IPS DF 6.9 (cell line): ENCODE data around the gene PTPN1.
"Not testable (repeated sequence)": the region's sequence is repeated elsewhere in the genome, so short reads cannot be mapped to it uniquely, and the experiment has no call there.

ENCODE experiments used
- DNase-seq: peaks from one replicate; pipeline ENCODE4 v3.0.0-alpha.2; 2013; ENCODE audit warnings: low read depth, low spot score
- H3K27ac ChIP-seq: one replicate; pipeline ENCODE4 v1.5.1; 2013; ENCODE audit warnings: low read length, control low read depth
- H3K27me3 ChIP-seq: 2 replicates; pipeline ENCODE4 v1.6.1; 2013; ENCODE audit warnings: mild to moderate bottlenecking, low read length; ENCODE audit not compliant: control insufficient read depth, insufficient read depth
- H3K36me3 ChIP-seq: 2 replicates; pipeline ENCODE4 v1.6.1; 2013; ENCODE audit warnings: low read length; ENCODE audit not compliant: control insufficient read depth, insufficient read depth
- H3K4me1 ChIP-seq: 2 replicates; pipeline ENCODE4 v1.6.1; 2013; ENCODE audit warnings: low read length; ENCODE audit not compliant: control insufficient read depth, insufficient read depth
- H3K4me3 ChIP-seq: 2 replicates; pipeline ENCODE4 v1.5.1; 2013; ENCODE audit warnings: mild to moderate bottlenecking, low read length
- H3K9me3 ChIP-seq: 2 replicates; pipeline ENCODE4 v1.6.1; 2013; ENCODE audit warnings: low read length, inconsistent platforms; ENCODE audit not compliant: control insufficient read depth, insufficient read depth
- WGBS: extraction: QIAGEN DNeasy Blood & Tissue Kit; methylation state at CpG from one replicate; pipeline ENCODE4 v1.1.7; 2013; ENCODE audit warnings: mixed read lengths, missing lambda C conversion rate; ENCODE audit not compliant: insufficient read length, insufficient coverage; 5-methylcytosine and 5-hydroxymethylcytosine counted together

Gene PTPN1

DNA sequence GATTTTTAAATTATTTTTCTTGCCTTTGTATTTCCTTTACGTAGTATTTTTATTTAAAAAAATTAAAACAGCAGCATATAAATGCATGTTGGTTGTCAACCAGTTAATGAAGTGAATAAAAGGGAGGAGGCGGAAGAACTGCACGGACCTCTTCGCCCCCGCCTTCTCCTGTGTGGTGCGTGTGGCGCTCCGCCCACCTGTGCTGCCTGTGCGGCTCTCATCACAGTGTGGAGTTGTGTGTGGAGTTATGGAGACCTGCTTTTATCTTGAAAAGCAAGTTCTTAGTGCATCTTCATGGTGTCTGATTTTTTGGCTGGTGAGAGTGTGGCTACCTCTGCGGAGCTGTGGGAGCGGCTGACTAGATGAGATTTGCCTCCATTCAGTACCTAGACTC lies 58.4 kb downstream of the PTPN1 start:
- H3K27me3 ChIP-seq: no peaks in the 10 kb centered on the region
- no peak for DNase-seq
- 0 out of 2 replicates have a peak, but pooled peaks cover 2% of the 10 kb centered on the region for H3K36me3 ChIP-seq
- no peak overlapping the region for H3K4me3 ChIP-seq
- H3K4me1 ChIP-seq: no peaks in the 10 kb centered on the region
- H3K27ac ChIP-seq: no peak overlapping the region
- H3K9me3 ChIP-seq: no peaks in the 10 kb centered on the region
- no CpG with 5 or more reads among the region's 11 CpGs for WGBS

- H3K36me3 ChIP-seq, H3K4me3 ChIP-seq, H3K27ac ChIP-seq, H3K4me1 ChIP-seq, H3K27me3 ChIP-seq, DNase-seq, H3K9me3 ChIP-seq: not testable (repeated sequence)
- no CpG with 5 or more reads among the region's 7 CpGs for WGBS
Measured at GRCh38 chr20:50569487-50569863, 59.3 kb downstream of the PTPN1 start.

GRCh38 chr20:50569864-50570836 lies 60.0 kb downstream of the PTPN1 start:
- H3K9me3 ChIP-seq: no peaks in the 10 kb centered on the region
- H3K4me3 ChIP-seq: no peak overlapping the region
- WGBS: no CpG with 5 or more reads among the region's 14 CpGs
- no peak for DNase-seq
- H3K4me1 ChIP-seq: no peaks in the 10 kb centered on the region
- H3K27me3 ChIP-seq: no peaks in the 10 kb centered on the region
- H3K27ac ChIP-seq: no peak overlapping the region
- H3K36me3 ChIP-seq: 0 out of 2 replicates have a peak, but pooled peaks cover 3% of the 10 kb centered on the region

GRCh38 chr20:50571466-50571865 lies 61.3 kb downstream of the PTPN1 start:
- Histone ChIP-seq H3K9me3 (no peaks in the 10 kb centered on the region), H3K4me1 (no peaks in the 10 kb centered on the region), H3K36me3 (0 out of 2 replicates have a peak, but pooled peaks cover 5% of the 10 kb centered on the region), H3K4me3 (no peak overlapping the region), H3K27me3 (no peaks in the 10 kb centered on the region), H3K27ac (no peak overlapping the region)
- no peak for DNase-seq
- WGBS: no CpG with 5 or more reads among the region's 2 CpGs

- H3K27me3 ChIP-seq: no peaks in the 10 kb centered on the region
- H3K36me3 ChIP-seq: 0 out of 2 replicates have a peak, but pooled peaks cover 8% of the 10 kb centered on the region
- no peak for DNase-seq
- H3K9me3 ChIP-seq: no peaks in the 10 kb centered on the region
- H3K4me3 ChIP-seq: no peak overlapping the region
- no peaks in the 10 kb centered on the region for H3K4me1 ChIP-seq
- H3K27ac ChIP-seq: no peak overlapping the region
- no CpG with 5 or more reads among the region's 6 CpGs for WGBS
Measured at GRCh38 chr20:50572938-50573777, 63.0 kb downstream of the PTPN1 start.

DNA sequence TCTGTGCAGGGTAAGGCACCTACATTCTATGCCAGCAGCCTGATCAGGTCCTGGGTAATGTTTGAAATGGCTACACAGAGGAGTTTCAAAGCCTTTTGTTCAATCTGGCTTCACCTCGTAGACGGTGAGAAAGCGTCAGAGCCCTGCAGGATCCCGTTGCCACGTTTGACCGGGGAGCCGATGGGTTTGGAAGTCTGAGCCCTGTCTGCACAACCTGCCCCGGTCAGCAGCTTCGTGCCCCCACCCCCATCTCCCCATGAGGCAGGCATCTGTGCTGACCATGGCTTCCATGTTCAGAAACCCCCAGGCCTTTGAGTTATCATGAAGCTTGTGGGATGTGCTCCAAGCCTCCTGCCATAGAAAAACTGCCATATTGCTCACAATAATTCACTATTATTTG lies 63.9 kb downstream of the PTPN1 start:
- no peak for DNase-seq
- Histone ChIP-seq H3K4me1 (no peaks in the 10 kb centered on the region), H3K27me3 (no peaks in the 10 kb centered on the region), H3K9me3 (no peaks in the 10 kb centered on the region), H3K36me3 (0 out of 2 replicates have a peak, but pooled peaks cover 14% of the 10 kb centered on the region), H3K4me3 (no peak overlapping the region), H3K27ac (no peak overlapping the region)
- no CpG with 5 or more reads among the region's 9 CpGs for WGBS

GRCh38 chr20:50574586-50574985 lies 64.4 kb downstream of the PTPN1 start:
- no peaks in the 10 kb centered on the region for H3K4me1 ChIP-seq
- no CpG with 5 or more reads among the region's 5 CpGs for WGBS
- H3K9me3 ChIP-seq: no peaks in the 10 kb centered on the region
- H3K27me3 ChIP-seq: no peaks in the 10 kb centered on the region
- no peak overlapping the region for H3K27ac ChIP-seq
- no peak for DNase-seq
- no peak overlapping the region for H3K4me3 ChIP-seq
- 0 out of 2 replicates have a peak, but pooled peaks cover 14% of the 10 kb centered on the region for H3K36me3 ChIP-seq

- no CpG with 5 or more reads among the region's 12 CpGs for WGBS
Measured at GRCh38 chr20:50575865-50576720, 65.9 kb downstream of the PTPN1 start.

DNA sequence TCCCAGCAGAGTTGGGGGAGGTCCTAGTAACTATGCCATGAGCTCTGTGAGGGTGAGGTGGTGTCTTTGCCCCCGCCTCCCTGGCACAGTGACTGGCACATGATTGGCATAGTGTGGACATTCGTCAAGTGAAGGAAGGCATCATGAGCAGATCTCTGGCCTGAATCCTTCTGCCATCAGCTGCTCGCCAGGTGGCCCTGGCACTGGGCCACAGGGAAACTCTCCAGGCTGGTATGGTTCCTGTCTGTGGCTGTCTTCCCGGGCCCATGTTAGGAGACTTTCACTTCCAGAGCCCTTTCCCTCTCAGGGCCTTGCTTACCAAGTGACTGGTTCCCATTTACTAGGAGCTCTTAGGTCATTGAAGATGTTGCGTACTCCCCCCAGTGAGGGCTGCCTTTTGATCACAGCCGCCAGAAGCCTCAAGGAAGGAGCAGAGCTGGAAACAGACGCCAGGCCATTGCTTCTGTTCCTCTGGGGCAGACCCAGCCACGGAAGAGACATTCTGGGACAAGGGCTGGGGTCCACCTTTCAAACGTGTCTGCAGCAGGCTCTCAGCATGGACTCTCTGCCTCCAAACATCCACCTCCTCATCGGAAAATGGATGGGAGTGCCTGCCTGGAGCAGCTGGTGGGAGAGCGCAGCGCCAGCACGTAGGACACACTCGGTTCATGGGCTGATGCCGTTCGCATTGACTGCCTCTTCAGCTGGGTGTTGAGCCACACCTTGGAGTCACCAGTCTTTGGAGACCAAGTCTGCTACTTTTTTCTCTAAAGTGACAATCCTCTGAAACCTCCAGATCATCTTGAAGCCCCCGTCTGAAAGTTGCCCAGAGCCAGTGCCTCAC lies 67.2 kb downstream of the PTPN1 start:
- Histone ChIP-seq H3K27me3 (no peaks in the 10 kb centered on the region), H3K4me3 (no peak overlapping the region), H3K27ac (no peak overlapping the region), H3K9me3 (no peaks in the 10 kb centered on the region), H3K36me3 (peaks cover 20% of the 10 kb centered on the region), H3K4me1 (no peaks in the 10 kb centered on the region; the same call in 1 of the 2 replicates)
- no peak for DNase-seq
- no CpG with 5 or more reads among the region's 17 CpGs for WGBS

More at GRCh38 chr20:50575865-50576720, 65.9 kb downstream of the PTPN1 start:
- Histone ChIP-seq H3K36me3 (peaks cover 16% of the 10 kb centered on the region; the same call in 1 of the 2 replicates), H3K4me3 (no peak overlapping the region), H3K4me1 (no peaks in the 10 kb centered on the region), H3K27me3 (no peaks in the 10 kb centered on the region), H3K9me3 (no peaks in the 10 kb centered on the region), H3K27ac (no peak overlapping the region)
- DNase-seq: no peak
